ENCODE measurements around the gene TBX3.

DNA sequence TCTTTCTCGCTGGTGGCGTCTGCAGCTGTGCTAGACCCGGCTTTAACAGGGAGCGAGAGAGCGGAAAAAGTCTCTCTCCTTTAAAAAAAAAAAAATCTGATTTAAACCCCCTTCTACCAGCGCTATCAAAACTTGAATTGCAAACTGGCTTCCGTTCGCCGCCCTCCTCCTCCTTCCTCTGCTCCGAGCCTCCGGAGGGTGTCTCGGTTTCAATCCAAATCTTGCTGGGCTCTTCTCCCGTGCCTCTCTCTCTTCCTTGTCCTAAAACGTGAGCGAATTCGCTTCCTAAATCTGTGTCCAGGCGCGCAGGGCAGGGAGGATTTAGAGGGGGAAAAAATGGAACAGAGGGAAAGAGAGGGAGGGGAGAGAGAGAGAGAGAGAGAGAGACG, 272 bp downstream of the TBX3 start:
- TF ChIP-seq ARNTL (CRISPR knock-in tag; IDR thresholded peaks at IDR 0.05; ENCODE audit: borderline replicate concordance, low read depth), result no peak
- no peak for TF ChIP-seq CREB5 (CRISPR knock-in tag; IDR thresholded peaks at IDR 0.05; ENCODE audit: low read depth)
- no peak for TF ChIP-seq ZFP3 (CRISPR knock-in tag; IDR thresholded peaks at IDR 0.05)
- TF ChIP-seq PATZ1 (CRISPR knock-in tag; IDR thresholded peaks at IDR 0.05; ENCODE audit: borderline replicate concordance), result no peak
- no peak for TF ChIP-seq ISL1 (CRISPR knock-in tag; IDR thresholded peaks at IDR 0.05)
- TF ChIP-seq ZNF70 (CRISPR knock-in tag; IDR thresholded peaks at IDR 0.05), result no peak
- no peak for TF ChIP-seq CSDC2 (CRISPR knock-in tag; IDR thresholded peaks at IDR 0.05)
- TF ChIP-seq SNAI2 (CRISPR knock-in tag; IDR thresholded peaks at IDR 0.05), result no peak
- no peak for TF ChIP-seq TCF4 (CRISPR knock-in tag; IDR thresholded peaks at IDR 0.05; ENCODE audit: borderline replicate concordance)
- TF ChIP-seq POU6F1 (CRISPR knock-in tag; IDR thresholded peaks at IDR 0.05; ENCODE audit: borderline replicate concordance, low read depth), result no peak
- no peak for TF ChIP-seq BACH2 (CRISPR knock-in tag; IDR thresholded peaks at IDR 0.05; ENCODE audit: borderline replicate concordance)
- no peak for TF ChIP-seq ZFP30 (CRISPR knock-in tag; IDR thresholded peaks at IDR 0.05)
- no peak for TF ChIP-seq PPARA (CRISPR knock-in tag; IDR thresholded peaks at IDR 0.05; ENCODE audit: borderline replicate concordance)
